CD14-positive monocyte (primary cell): Measurements from ENCODE around the gene DLX4. TPM values are rescaled to one million over a fixed set of nuclear protein-coding genes. Genes with fewer than 3 reads are reported as not detected.

Experiments
- DNase-seq, 3 donors: peaks; one replicate each; pipeline ENCODE4 v3.0.0-alpha.2; 2011 to 2022
- H2AFZ ChIP-seq: 2 replicates; pipeline ENCODE4 v1.6.0; 2012; ENCODE audit warnings: mild to moderate bottlenecking, low read depth, low read length, inconsistent platforms; ENCODE audit not compliant: insufficient read depth, poor library complexity, severe bottlenecking
- H3K27ac ChIP-seq, 2 donors: 1 replicate in 1 of 2; 2 replicates in 1 of 2; pipeline ENCODE4 v1.5.1; 2012 to 2013; ENCODE audit warnings: low read length in 2 of 2, control low read depth in 1 of 2, inconsistent platforms in 1 of 2, low read depth in 1 of 2, mild to moderate bottlenecking in 1 of 2
- H3K27me3 ChIP-seq, 2 donors: one replicate each; pipeline versions ENCODE4 v1.6.0 to v1.6.1; 2011 to 2013; ENCODE audit warnings: low read length in 2 of 2; ENCODE audit not compliant: control insufficient read depth in 2 of 2, insufficient read depth in 2 of 2
- H3K36me3 ChIP-seq, 2 donors: replicated peaks in 1 of 2; 1 replicate in 1 of 2; 2 replicates in 1 of 2; pipeline versions ENCODE4 v1.5.1 to v1.6.1; 2012 to 2013; ENCODE audit warnings: low read length in 2 of 2, control low read depth in 1 of 2, inconsistent platforms in 1 of 2, mild to moderate bottlenecking in 1 of 2; ENCODE audit not compliant: insufficient read depth in 2 of 2, control insufficient read depth in 1 of 2
- H3K4me1 ChIP-seq, 2 donors: 1 replicate in 1 of 2; 2 replicates in 1 of 2; pipeline versions ENCODE4 v1.5.1 to v1.6.1; 2012 to 2013; ENCODE audit warnings: low read length in 2 of 2, control low read depth in 1 of 2, inconsistent platforms in 1 of 2, mild to moderate bottlenecking in 1 of 2, moderate library complexity in 1 of 2; ENCODE audit not compliant: insufficient read depth in 2 of 2, control insufficient read depth in 1 of 2
- H3K4me2 ChIP-seq: replicated peaks from 2 replicates; pipeline ENCODE3; 2012; ENCODE audit warnings: low read length, moderate library complexity, mild to moderate bottlenecking; ENCODE audit not compliant: poor library complexity, severe bottlenecking; ENCODE audit errors: extremely low read depth
- H3K4me3 ChIP-seq, 3 experiments: fragments of 200-600 bp in 1 of 3; sonication (generic) in 1 of 3; replicated peaks in 1 of 3; 1 replicate in 2 of 3; 2 replicates in 1 of 3; pipeline ENCODE4 v1.5.1; 2011 to 2013; ENCODE audit warnings: low read length in 3 of 3, mild to moderate bottlenecking in 3 of 3, control low read depth in 2 of 3, low read depth in 2 of 3, inconsistent platforms in 1 of 3, moderate library complexity in 1 of 3
- H3K79me2 ChIP-seq: 2 replicates; pipeline ENCODE4 v1.6.0; 2012; ENCODE audit warnings: mild to moderate bottlenecking, control low read depth, inconsistent platforms, low read length, moderate library complexity; ENCODE audit not compliant: insufficient read depth
- H3K9ac ChIP-seq: 2 replicates; pipeline ENCODE4 v1.6.0; 2017; ENCODE audit warnings: low read length, mild to moderate bottlenecking; ENCODE audit not compliant: insufficient read depth, poor library complexity, severe bottlenecking
- H3K9me3 ChIP-seq, 2 donors: replicated peaks in 1 of 2; 1 replicate in 1 of 2; 2 replicates in 1 of 2; pipeline versions ENCODE4 v1.5.1 to v1.6.1; 2012 to 2013; ENCODE audit warnings: low read length in 2 of 2, control low read depth in 1 of 2; ENCODE audit not compliant: control insufficient read depth in 1 of 2, insufficient read depth in 1 of 2
- H4K20me1 ChIP-seq: 2 replicates; pipeline ENCODE4 v1.6.0; 2012; ENCODE audit warnings: mild to moderate bottlenecking, low read length, control low read depth, moderate library complexity; ENCODE audit not compliant: insufficient read depth
- H3K27ac Mint-ChIP-seq, 7 donors: one replicate each; pipeline ENCODE4 v1.8.0; 2020; ENCODE audit warnings: mild to moderate bottlenecking in 7 of 7, mixed read lengths in 7 of 7, moderate library complexity in 6 of 7, inconsistent platforms in 2 of 7
- H3K27me3 Mint-ChIP-seq, 3 donors: one replicate each; pipeline ENCODE4 v1.8.0; 2021 to 2022; ENCODE audit warnings: low read depth in 3 of 3, mild to moderate bottlenecking in 3 of 3, mixed read lengths in 3 of 3, moderate library complexity in 3 of 3, inconsistent platforms in 1 of 3
- H3K36me3 Mint-ChIP-seq, 2 donors: one replicate each; pipeline ENCODE4 v1.8.0; 2020; ENCODE audit warnings: mixed read lengths in 2 of 2, inconsistent platforms in 1 of 2, mild to moderate bottlenecking in 1 of 2
- H3K4me1 Mint-ChIP-seq: one replicate; pipeline ENCODE4 v1.8.0; 2020; ENCODE audit warnings: mild to moderate bottlenecking, mixed read lengths
- H3K4me3 Mint-ChIP-seq, 2 donors: one replicate each; pipeline ENCODE4 v1.8.0; 2020; ENCODE audit warnings: mild to moderate bottlenecking in 2 of 2, mixed read lengths in 2 of 2, moderate library complexity in 1 of 2
- H3K9me3 Mint-ChIP-seq, 7 donors: one replicate each; pipeline ENCODE4 v1.8.0; 2020 to 2022; ENCODE audit warnings: mixed read lengths in 7 of 7, mild to moderate bottlenecking in 6 of 7, moderate library complexity in 6 of 7, inconsistent platforms in 2 of 7
- CTCF ChIP-seq: fragments of 200-600 bp; IDR thresholded peaks from one replicate; pipeline ENCODE4 v1.8.0; 2022; ENCODE audit warnings: antibody characterized with exemption, mild to moderate bottlenecking
- WGBS: methylation state at CpG from one replicate; pipeline ENCODE4 v1.1.5; 2013; ENCODE audit warnings: missing lambda C conversion rate; ENCODE audit not compliant: insufficient coverage; 5-methylcytosine and 5-hydroxymethylcytosine counted together
- intact Hi-C, 2 donors: fragments of 100-400 bp; cut with micrococcal nuclease; formaldehyde crosslinking; loops; one replicate each; pipeline versions ENCODE4 v1.15.0 to v1.15.1; 2023
- polyA plus RNA-seq, 3 donors: library from polyadenylated mRNA; depleted of rRNA in 1 of 3; unstranded in 2 of 3; stranded (reverse) in 1 of 3; fragments of 300-500 nt in 2 of 3; fragments of >200 nt in 1 of 3; fragmentation: Illumina TruSeq in 2 of 3; gene quantifications; 1 replicate in 2 of 3; 2 replicates in 1 of 3; pipeline ENCODE4 v1.2.3, GENCODE V29; 2012 to 2021

The DLX4 gene
- polyA plus RNA-seq, 3 donors = 0.20 to 3.5 TPM; not detected in 1

- Mint-ChIP-seq H3K27me3 (peaks cover 60 to 81% (median 79%) of the 10 kb centered on the region in 3 donors), H3K27ac (peak overlapping the region in 1 of 7 donors; percentile 54), H3K36me3 (peaks cover 17 to 31% of the 10 kb centered on the region in 2 donors), H3K4me3 (peak overlapping the region; percentile 73 to 94), H3K4me1 (peaks cover 67% of the 10 kb centered on the region), H3K9me3 (peaks cover 0 to 27% (median 20%) of the 10 kb centered on the region in 7 donors)
- peaks cover 58 to 67% of the 10 kb centered on the region in 2 donors for H3K4me1 ChIP-seq
- no peaks in the 10 kb centered on the region for H3K79me2 ChIP-seq
- peak overlapping the region in 1 of 3 experiments; percentile 72 for H3K4me3 ChIP-seq
- peak overlapping the region; percentile 12 for H2AFZ ChIP-seq
- H4K20me1 ChIP-seq = no peaks in the 10 kb centered on the region
- no peak overlapping the region for H3K27ac ChIP-seq
- H3K4me2 ChIP-seq = peak overlapping the region; percentile 76
- H3K9ac ChIP-seq = no peak overlapping the region
- no peaks in the 10 kb centered on the region for H3K36me3 ChIP-seq
- WGBS = 4% methylated on average over 40 of the region's 52 CpGs
- H3K27me3 ChIP-seq = peaks cover 26 to 66% of the 10 kb centered on the region in 2 donors
- intact Hi-C loops = no loop called here
- no peak for DNase-seq
- TF ChIP-seq CTCF = no peak
- peaks cover 0 to 17% of the 10 kb centered on the region in 2 donors for H3K9me3 ChIP-seq
Measured at GRCh38 chr17:49963626-49964302, 5.2 kb upstream of the DLX4 start.

- Histone ChIP-seq H3K4me2 (peak overlapping the region; percentile 76), H3K36me3 (no peaks in the 10 kb centered on the region), H3K4me1 (peaks cover 63 to 70% of the 10 kb centered on the region in 2 donors), H2AFZ (peak overlapping the region; percentile 12), H3K27ac (no peak overlapping the region), H4K20me1 (no peaks in the 10 kb centered on the region), H3K79me2 (no peaks in the 10 kb centered on the region), H3K9me3 (peaks cover 0 to 17% of the 10 kb centered on the region in 2 donors), H3K4me3 (peak overlapping the region in 1 of 3 experiments; percentile 72), H3K27me3 (peaks cover 26 to 63% of the 10 kb centered on the region in 2 donors), H3K9ac (no peak overlapping the region)
- intact Hi-C loops = no loop called here
- Mint-ChIP-seq H3K4me3 (peak overlapping the region; percentile 73 to 94), H3K27me3 (peaks cover 60 to 85% (median 77%) of the 10 kb centered on the region in 3 donors), H3K36me3 (peaks cover 17 to 31% of the 10 kb centered on the region in 2 donors), H3K4me1 (peaks cover 69% of the 10 kb centered on the region), H3K9me3 (peaks cover 0 to 29% (median 22%) of the 10 kb centered on the region in 7 donors), H3K27ac (peak overlapping the region in 1 of 7 donors; percentile 54)
- 3% methylated on average over 6 of the region's 18 CpGs for WGBS
- no peak for TF ChIP-seq CTCF
- DNase-seq = no peak
Measured at GRCh38 chr17:49964303-49964768, 4.7 kb upstream of the DLX4 start.
